HEK293 (cell line): ENCODE data around the gene WNT4.

ENCODE experiments used
- CTCF ChIP-seq: fragments of 450-650 bp; formaldehyde crosslinking; IDR thresholded peaks from 2 replicates; pipeline ENCODE4 v1.5.1; 2016; ENCODE audit warnings: missing biosample characterization, missing genetic modification characterization
- MYNN ChIP-seq: fragments of 450-650 bp; formaldehyde crosslinking; IDR thresholded peaks from 2 replicates; pipeline ENCODE4 v1.5.1; 2016; ENCODE audit warnings: missing biosample characterization, missing genetic modification characterization, borderline replicate concordance
- REST ChIP-seq: fragments of 450-650 bp; formaldehyde crosslinking; IDR thresholded peaks from 2 replicates; pipeline ENCODE4 v1.5.1; 2016; ENCODE audit warnings: missing biosample characterization, missing genetic modification characterization
- ZSCAN18 ChIP-seq: fragments of 450-650 bp; formaldehyde crosslinking; IDR thresholded peaks from 2 replicates; pipeline ENCODE4 v1.5.1; 2016; ENCODE audit warnings: missing biosample characterization, missing genetic modification characterization

- TF ChIP-seq MYNN (tag by site-specific recombination) (no peak), REST (tag by site-specific recombination) (no peak), CTCF (tag by site-specific recombination) (no peak), ZSCAN18 (tag by site-specific recombination) (no peak)
Observed at GRCh38 chr1:22124592-22125229, 18.2 kb downstream of the WNT4 start.
